ENCODE data around the gene SGCG. TPM values are rescaled to one million over a fixed set of nuclear protein-coding genes. Genes with fewer than 3 reads are reported as not detected.

SGCG gene
- total and polyA plus RNA-seq, 8 donors = 0.14 to 0.25 (median 0.15) TPM; not detected in 5

- no peaks in the 10 kb centered on the region for H3K36me3 ChIP-seq
- H3K4me1 ChIP-seq = no peaks in the 10 kb centered on the region
- no peak for ATAC-seq
- H3K27me3 ChIP-seq = peaks cover 0 to 5% (median 0%) of the 10 kb centered on the region in 4 donors
- no peak for FAIRE-seq
- intact Hi-C loops (cut with DNase I) = no loop called here
- DNase-seq = no peak
- H3K27ac ChIP-seq = no peak overlapping the region
- H3K4me3 ChIP-seq = no peak overlapping the region
- H3K9me3 ChIP-seq = no peaks in the 10 kb centered on the region
- no peak for TF ChIP-seq CTCF (IDR thresholded peaks at IDR 0.05)
- WGBS, 2 donors = 32 to 45% methylated on average over 3 of the region's 3 CpGs
Observed at GRCh38 chr13:23161481-23161825, 19.3 kb upstream of the SGCG start.

GRCh38 chr13:23175920-23176319 lies 4.9 kb upstream of the SGCG start:
- Histone ChIP-seq H3K27me3 (peaks cover 0 to 3% (median 0%) of the 10 kb centered on the region in 4 donors), H3K27ac (no peak overlapping the region), H3K4me1 (no peaks in the 10 kb centered on the region), H3K9me3 (no peaks in the 10 kb centered on the region), H3K36me3 (no peaks in the 10 kb centered on the region), H3K4me3 (no peak overlapping the region)
- ATAC-seq = no peak
- intact Hi-C loops (cut with DNase I) = no loop called here
- DNase-seq = no peak
- 0 to 21% methylated on average over 1 of the region's 1 CpG for WGBS, 2 donors
- peak; percentile 26 for FAIRE-seq
- TF ChIP-seq CTCF (IDR thresholded peaks at IDR 0.05) = no peak

- intact Hi-C loops (cut with DNase I) = no loop called here
- no peak for TF ChIP-seq CTCF (IDR thresholded peaks at IDR 0.05)
- ATAC-seq (no peak), DNase-seq (no peak), FAIRE-seq (no peak)
- Histone ChIP-seq H3K36me3 (no peaks in the 10 kb centered on the region), H3K4me1 (no peaks in the 10 kb centered on the region), H3K9me3 (no peaks in the 10 kb centered on the region), H3K4me3 (no peak overlapping the region), H3K27me3 (no peaks in the 10 kb centered on the region), H3K27ac (no peak overlapping the region)
- WGBS, 2 donors = 57 to 59% methylated on average over 2 of the region's 2 CpGs
Observed at GRCh38 chr13:23182142-23182541, 1.4 kb downstream of the SGCG start.

- intact Hi-C loops (cut with DNase I) = no loop called here
- no peak for FAIRE-seq
- WGBS, 2 donors = 62 to 73% methylated on average over 7 of the region's 7 CpGs
Observed at GRCh38 chr13:23183292-23183691, 2.5 kb downstream of the SGCG start.

GRCh38 chr13:23185542-23185941 lies 4.8 kb downstream of the SGCG start:
- H3K27ac ChIP-seq = no peak overlapping the region
- H3K4me3 ChIP-seq = no peak overlapping the region
- no peaks in the 10 kb centered on the region for H3K27me3 ChIP-seq
- intact Hi-C loops (cut with DNase I) = no loop called here
- H3K4me1 ChIP-seq = no peaks in the 10 kb centered on the region
- DNase-seq = no peak
- WGBS, 2 donors = 59 to 74% methylated on average over 9 of the region's 9 CpGs
- no peaks in the 10 kb centered on the region for H3K36me3 ChIP-seq
- ATAC-seq = no peak
- no peak for TF ChIP-seq CTCF (IDR thresholded peaks at IDR 0.05)
- no peak for FAIRE-seq
- no peaks in the 10 kb centered on the region for H3K9me3 ChIP-seq

More at GRCh38 chr13:23183292-23183691, 2.5 kb downstream of the SGCG start:
- DNase-seq = no peak
- Histone ChIP-seq H3K27ac (no peak overlapping the region), H3K27me3 (no peaks in the 10 kb centered on the region), H3K9me3 (no peaks in the 10 kb centered on the region), H3K4me3 (no peak overlapping the region), H3K4me1 (no peaks in the 10 kb centered on the region), H3K36me3 (no peaks in the 10 kb centered on the region)
- TF ChIP-seq CTCF (IDR thresholded peaks at IDR 0.05) = no peak
- ATAC-seq = no peak
